WTC11 (cell line): ENCODE results near the gene CNOT6. TPM values are rescaled to one million over a fixed set of nuclear protein-coding genes. Genes with fewer than 3 reads are reported as not detected.

Experiments used
- ATAC-seq: fragments of 200-7000 bp; cut with Tn5 transposase; 2 replicates; pipeline ENCODE4 v1.10.0; 2021; ENCODE audit warnings: mild to moderate bottlenecking, moderate library complexity
- CTCF ChIA-PET: fragments of 300-600 bp; sonication (Branson Sonifier 250); formaldehyde crosslinking; loops from one replicate; lab custom pipeline; 2021; ENCODE audit warnings: antibody characterized with exemption; lab: Charles Lee
- POLR2A ChIA-PET: fragments of 350-600 bp; sonication (Branson Sonifier 250); formaldehyde crosslinking; loops from one replicate; lab custom pipeline; 2021; ENCODE audit warnings: antibody characterized with exemption; lab: Charles Lee
- DNase-seq: peaks from one replicate; pipeline ENCODE4 v3.0.0; 2021; ENCODE audit warnings: low spot score
- H3K27ac Mint-ChIP-seq: 2 replicates; pipeline ENCODE4 v1.8.0; 2021; ENCODE audit warnings: mixed read lengths
- H3K27me3 Mint-ChIP-seq: 2 replicates; pipeline ENCODE4 v1.8.0; 2021; ENCODE audit warnings: low read depth, mild to moderate bottlenecking, moderate library complexity, mixed read lengths
- H3K36me3 Mint-ChIP-seq: 2 replicates; pipeline ENCODE4 v1.8.0; 2021; ENCODE audit warnings: mixed read lengths
- H3K4me1 Mint-ChIP-seq: 2 replicates; pipeline ENCODE4 v1.8.0; 2022; ENCODE audit warnings: mixed read lengths
- H3K4me3 Mint-ChIP-seq: 2 replicates; pipeline ENCODE4 v1.8.0; 2021; ENCODE audit warnings: mild to moderate bottlenecking, moderate library complexity, mixed read lengths
- H3K9me3 Mint-ChIP-seq: 2 replicates; pipeline ENCODE4 v1.8.0; 2021; ENCODE audit warnings: mixed read lengths
- CBFB ChIP-seq: sonication (generic); formaldehyde crosslinking; IDR thresholded peaks from 2 replicates; pipeline ENCODE4 v1.8.1; 2022; ENCODE audit warnings: mild to moderate bottlenecking, low read depth, missing genetic modification reagents
- CREM ChIP-seq: sonication (generic); formaldehyde crosslinking; IDR thresholded peaks from 2 replicates; pipeline ENCODE4 v1.8.1; 2022; ENCODE audit warnings: mild to moderate bottlenecking, missing genetic modification reagents, moderate library complexity
- FOXJ3 ChIP-seq: sonication (generic); formaldehyde crosslinking; IDR thresholded peaks from 2 replicates; pipeline ENCODE4 v1.9.0; 2021; ENCODE audit warnings: missing genetic modification reagents, mild to moderate bottlenecking, borderline replicate concordance
- HMGXB4 ChIP-seq: sonication (generic); formaldehyde crosslinking; IDR thresholded peaks from 2 replicates; pipeline ENCODE4 v1.8.1; 2023; ENCODE audit warnings: mild to moderate bottlenecking, moderate library complexity, missing genetic modification reagents
- MYBL2 ChIP-seq: sonication (generic); formaldehyde crosslinking; IDR thresholded peaks from 2 replicates; pipeline ENCODE4 v1.8.1; 2023; ENCODE audit warnings: mild to moderate bottlenecking, moderate library complexity, missing genetic modification reagents
- RELA ChIP-seq: sonication (generic); formaldehyde crosslinking; IDR thresholded peaks from 2 replicates; pipeline ENCODE4 v1.8.1; 2022; ENCODE audit warnings: missing genetic modification reagents, mild to moderate bottlenecking, borderline replicate concordance
- ZNF281 ChIP-seq: sonication (generic); formaldehyde crosslinking; IDR thresholded peaks from 2 replicates; pipeline ENCODE4 v1.8.0; 2023; ENCODE audit warnings: mild to moderate bottlenecking, missing genetic modification reagents
- ZNF423 ChIP-seq: fragments of 250-450 bp; sonication (Bioruptor Pico); IDR thresholded peaks from 2 replicates; pipeline ENCODE4 v2.1.2; 2022; ENCODE audit warnings: mild to moderate bottlenecking, moderate library complexity
- total RNA-seq: library from RNA; stranded (reverse); gene quantifications from 3 replicates; pipeline ENCODE4 v1.2.3, GENCODE V29; 2021
- TF ChIP-seq, protein P1 (sequence below): fragments of 200-600 bp; IDR thresholded peaks from 2 replicates; pipeline ENCODE4 v1.8.0; 2022; ENCODE audit warnings: antibody characterized with exemption

The CNOT6 gene
- total RNA-seq, 1 experiment from 2014 or later, result 41.0 TPM

- ATAC-seq (peak; percentile 6; the same call in 1 of the 2 replicates), DNase-seq (no peak)
- H3K4me1 Mint-ChIP-seq, result peaks cover 3% of the 10 kb centered on the region
- no peak overlapping the region for H3K27ac Mint-ChIP-seq
- H3K4me3 Mint-ChIP-seq, result peak overlapping the region; percentile 37
- ChIA-PET POLR2A (no interaction called here), CTCF (interaction anchor here (0.9 kb wide), 1 partner anchor 10 kb away, joined by 3 read pairs; no protein-coding TSS in a partner anchor)
- peaks cover 48% of the 10 kb centered on the region for H3K27me3 Mint-ChIP-seq
- no peaks in the 10 kb centered on the region for H3K36me3 Mint-ChIP-seq
- H3K9me3 Mint-ChIP-seq, result no peaks in the 10 kb centered on the region
- TF ChIP-seq ZNF281 (CRISPR knock-in tag) (no peak), MYBL2 (CRISPR knock-in tag) (no peak), CBFB (CRISPR knock-in tag) (no peak)
- TF ChIP-seq, all 79 proteins: peak for 0
These were observed 95.8 kb downstream of the CNOT6 start for GRCh38 chr5:180589771-180590542.

GRCh38 chr5:180590543-180591310, 96.5 kb downstream of the CNOT6 start:
- peak; percentile 43 for ATAC-seq
- H3K4me3 Mint-ChIP-seq, result peak overlapping the region; percentile 27

GRCh38 chr5:180591311-180591887, 97.2 kb downstream of the CNOT6 start, which contains the start of gene SCGB3A1:
SCGB3A1 (minus strand) TSS chr5:180591499; CDS start chr5:180591462, 37 bp downstream.
- ChIA-PET POLR2A (interaction anchor here (0.5 to 1.0 kb wide), 2 partner anchors 39 to 100 kb away, joined by 4 to 5 read pairs; no protein-coding TSS in a partner anchor), CTCF (interaction anchor here (0.5 to 1.6 kb wide), 3 partner anchors 14 to 57 kb away, joined by 3 to 4 read pairs (median 3); no protein-coding TSS in a partner anchor)
- Mint-ChIP-seq H3K27ac (no peak within 1 kb of the TSS), H3K4me3 (peak within 1 kb of the TSS; percentile 67), H3K9me3 (no peaks in the 10 kb centered on the region), H3K27me3 (peaks cover 48% of the 10 kb centered on the region), H3K36me3 (no peaks in the 10 kb centered on the region)
- DNase-seq, result no peak
- peak; percentile 32; the same call in 1 of the 2 replicates for TF ChIP-seq ZNF281 (CRISPR knock-in tag)
- TF ChIP-seq RELA (CRISPR knock-in tag), result peak; percentile 30; the same call in 1 of the 2 replicates
- 0 out of 2 replicates have a peak, but pooled peaks have one; percentile 23 for TF ChIP-seq CREM (CRISPR knock-in tag)
- TF ChIP-seq FOXJ3 (CRISPR knock-in tag), result no peak
- TF ChIP-seq, all 79 proteins: peak for 3
- peaks cover 3% of the 10 kb centered on the region for H3K4me1 Mint-ChIP-seq
- peak; percentile 29 for ATAC-seq

More at GRCh38 chr5:180590543-180591310, 96.5 kb downstream of the CNOT6 start:
- ChIA-PET POLR2A (no interaction called here), CTCF (interaction anchor here (0.5 to 0.9 kb wide), 2 partner anchors 10 to 57 kb away, joined by 3 read pairs; no protein-coding TSS in a partner anchor)
- no peaks in the 10 kb centered on the region for H3K36me3 Mint-ChIP-seq
- TF ChIP-seq MYBL2 (CRISPR knock-in tag) (0 out of 2 replicates have a peak, but pooled peaks have one; percentile 54), HMGXB4 (CRISPR knock-in tag) (peak; percentile 25; the same call in 1 of the 2 replicates), ZNF423 (CRISPR knock-in tag) (peak; percentile 24; the same call in 1 of the 2 replicates), FOXJ3 (CRISPR knock-in tag) (no peak)
- TF ChIP-seq, protein P1, sequence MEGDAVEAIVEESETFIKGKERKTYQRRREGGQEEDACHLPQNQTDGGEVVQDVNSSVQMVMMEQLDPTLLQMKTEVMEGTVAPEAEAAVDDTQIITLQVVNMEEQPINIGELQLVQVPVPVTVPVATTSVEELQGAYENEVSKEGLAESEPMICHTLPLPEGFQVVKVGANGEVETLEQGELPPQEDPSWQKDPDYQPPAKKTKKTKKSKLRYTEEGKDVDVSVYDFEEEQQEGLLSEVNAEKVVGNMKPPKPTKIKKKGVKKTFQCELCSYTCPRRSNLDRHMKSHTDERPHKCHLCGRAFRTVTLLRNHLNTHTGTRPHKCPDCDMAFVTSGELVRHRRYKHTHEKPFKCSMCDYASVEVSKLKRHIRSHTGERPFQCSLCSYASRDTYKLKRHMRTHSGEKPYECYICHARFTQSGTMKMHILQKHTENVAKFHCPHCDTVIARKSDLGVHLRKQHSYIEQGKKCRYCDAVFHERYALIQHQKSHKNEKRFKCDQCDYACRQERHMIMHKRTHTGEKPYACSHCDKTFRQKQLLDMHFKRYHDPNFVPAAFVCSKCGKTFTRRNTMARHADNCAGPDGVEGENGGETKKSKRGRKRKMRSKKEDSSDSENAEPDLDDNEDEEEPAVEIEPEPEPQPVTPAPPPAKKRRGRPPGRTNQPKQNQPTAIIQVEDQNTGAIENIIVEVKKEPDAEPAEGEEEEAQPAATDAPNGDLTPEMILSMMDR, result no peak
- peak; percentile 39 for DNase-seq
- H3K27ac Mint-ChIP-seq, result no peak overlapping the region
- H3K9me3 Mint-ChIP-seq, result no peaks in the 10 kb centered on the region
- peaks cover 3% of the 10 kb centered on the region for H3K4me1 Mint-ChIP-seq
- peaks cover 48% of the 10 kb centered on the region for H3K27me3 Mint-ChIP-seq
